SK-N-SH (cell line): ENCODE data around the gene PPCS. TPM values are rescaled to one million over a fixed set of nuclear protein-coding genes. Genes with fewer than 3 reads are reported as not detected.
A peak's percentile ranks its signal among the peaks of the same experiment; 100 is the strongest.

Source experiments
- CTCF ChIA-PET: fragments of 300-600, 350-600 bp; formaldehyde crosslinking; extraction: SDS; loops from one replicate; lab custom pipeline; 2021; lab: Yijun Ruan, JAX
- POLR2A ChIA-PET: fragments of 350-600 bp; sonication (Branson Sonifier 250); formaldehyde crosslinking; extraction: SDS; loops from one replicate; lab custom pipeline; 2020; ENCODE audit warnings: antibody characterized with exemption, inconsistent platforms; lab: Yijun Ruan, JAX
- DNase-seq: peaks from one replicate; pipeline ENCODE4 v3.0.0; 2012
- H2AFZ ChIP-seq: fragments of 200-600 bp; sonication (generic); 2 replicates; pipeline ENCODE4 v1.8.1; 2016; ENCODE audit warnings: antibody characterized with exemption, mild to moderate bottlenecking, low read depth
- H3F3A ChIP-seq: fragments of 200-600 bp; sonication (generic); replicated peaks from 2 replicates; pipeline ENCODE3; 2016; ENCODE audit warnings: antibody characterized with exemption, mild to moderate bottlenecking; ENCODE audit not compliant: insufficient read depth
- H3K27ac ChIP-seq, 2 experiments: fragments of 200-500 bp in 1 of 2; fragments of 200-600 bp in 1 of 2; sonication (Bioruptor generic) in 1 of 2; sonication (generic), shearing (Covaris generic) in 1 of 2; 2 replicates each; pipeline versions ENCODE4 v1.5.1 to v1.6.1; 2014 to 2016; ENCODE audit warnings: low read depth in 2 of 2, inconsistent platforms in 1 of 2, low read length in 1 of 2, mild to moderate bottlenecking in 1 of 2, mixed read lengths in 1 of 2
- H3K27me3 ChIP-seq: fragments of 200-600 bp; sonication (generic), shearing (Covaris generic); 2 replicates; pipeline ENCODE4 v1.6.1; 2016; ENCODE audit warnings: mixed run types; ENCODE audit not compliant: insufficient read depth
- H3K36me3 ChIP-seq, 2 experiments: fragments of 200-500 bp in 1 of 2; fragments of 200-600 bp in 1 of 2; sonication (Bioruptor generic) in 1 of 2; sonication (generic) in 1 of 2; replicated peaks in 1 of 2; 2 replicates each; pipeline versions ENCODE3 to v1.5.1; 2014 to 2016; ENCODE audit warnings: low read length in 1 of 2, mild to moderate bottlenecking in 1 of 2; ENCODE audit not compliant: insufficient read depth in 2 of 2, control insufficient read depth in 1 of 2
- H3K4me1 ChIP-seq, 2 experiments: fragments of 200-500 bp in 1 of 2; fragments of 200-600 bp in 1 of 2; sonication (Bioruptor generic) in 1 of 2; sonication (generic), shearing (Covaris generic) in 1 of 2; 2 replicates each; pipeline versions ENCODE4 v1.5.1 to v1.6.1; 2014 to 2016; ENCODE audit warnings: low read depth in 1 of 2, low read length in 1 of 2, mixed run types in 1 of 2; ENCODE audit not compliant: insufficient read depth in 2 of 2, control insufficient read depth in 1 of 2
- H3K4me2 ChIP-seq: fragments of 200-600 bp; sonication (generic), shearing (Covaris generic); 2 replicates; pipeline ENCODE4 v1.6.1; 2017; ENCODE audit warnings: mixed run types
- H3K4me3 ChIP-seq, 2 experiments: fragments of 200-500 bp in 1 of 2; fragments of 200-600 bp in 1 of 2; sonication (Bioruptor generic) in 1 of 2; sonication (generic), shearing (Covaris generic) in 1 of 2; 2 replicates each; pipeline versions ENCODE4 v1.5.1 to v1.8.1; 2014 to 2016; ENCODE audit warnings: low read depth in 2 of 2, inconsistent platforms in 1 of 2, low read length in 1 of 2, mild to moderate bottlenecking in 1 of 2, mixed read lengths in 1 of 2, moderate library complexity in 1 of 2
- H3K79me2 ChIP-seq: fragments of 200-600 bp; sonication (generic); 2 replicates; pipeline ENCODE4 v1.8.1; 2017; ENCODE audit warnings: mild to moderate bottlenecking; ENCODE audit not compliant: insufficient read depth
- H3K9ac ChIP-seq: fragments of 200-600 bp; sonication (generic); 2 replicates; pipeline ENCODE4 v1.6.1; 2017; ENCODE audit warnings: mixed run types
- H3K9me2 ChIP-seq: fragments of 200-600 bp; sonication (generic); 2 replicates; pipeline ENCODE4 v1.6.1; 2017; ENCODE audit warnings: mixed run types
- H3K9me3 ChIP-seq: fragments of 200-600 bp; sonication (generic); 2 replicates; pipeline ENCODE4 v1.6.1; 2017; ENCODE audit warnings: mixed run types, mild to moderate bottlenecking, moderate library complexity
- H4K20me1 ChIP-seq: fragments of 200-600 bp; sonication (generic); 2 replicates; pipeline ENCODE4 v1.6.1; 2017; ENCODE audit warnings: mild to moderate bottlenecking, mixed run types; ENCODE audit not compliant: insufficient read depth
- FOSL2 ChIP-seq: IDR thresholded peaks from 2 replicates; pipeline ENCODE4 v1.4.0; 2012; ENCODE audit warnings: low read depth, mild to moderate bottlenecking, moderate library complexity, borderline replicate concordance
- GABPA ChIP-seq: IDR thresholded peaks from 2 replicates; pipeline ENCODE4 v1.4.0; 2012; ENCODE audit warnings: low read depth, mild to moderate bottlenecking
- GATA2 ChIP-seq: sonication (generic); formaldehyde crosslinking; IDR thresholded peaks from 2 replicates; pipeline ENCODE4 v1.5.0; 2020; ENCODE audit warnings: mild to moderate bottlenecking, missing genetic modification reagents
- JUND ChIP-seq: IDR thresholded peaks from 2 replicates; pipeline ENCODE4 v1.4.0; 2012
- MEF2A ChIP-seq: IDR thresholded peaks from 2 replicates; pipeline ENCODE4 v1.4.0; 2012; ENCODE audit warnings: low read depth, borderline replicate concordance
- POLR2AphosphoS5 ChIP-seq: IDR thresholded peaks from 2 replicates; pipeline ENCODE4 v1.6.1; 2012; ENCODE audit warnings: low read depth, low read length
- RFX5 ChIP-seq: IDR thresholded peaks from 2 replicates; pipeline ENCODE4 v1.6.1; 2012; ENCODE audit warnings: mild to moderate bottlenecking, improper control_type of control experiment, low read length
- RXRA ChIP-seq: IDR thresholded peaks from 2 replicates; pipeline ENCODE4 v1.4.0; 2012; ENCODE audit warnings: low read depth, mild to moderate bottlenecking, borderline replicate concordance
- TAF1 ChIP-seq: IDR thresholded peaks from 2 replicates; pipeline ENCODE4 v1.6.1; 2012; ENCODE audit warnings: low read depth, mild to moderate bottlenecking, low read length, moderate library complexity, borderline replicate concordance
- TCF12 ChIP-seq: IDR thresholded peaks from 2 replicates; pipeline ENCODE4 v1.4.0; 2012
- YY1 ChIP-seq: IDR thresholded peaks from 2 replicates; pipeline ENCODE4 v1.4.0; 2012; ENCODE audit warnings: low read depth, mild to moderate bottlenecking
- WGBS: methylation state at CpG from one replicate; pipeline ENCODE4 v1.1.6; 2017; ENCODE audit warnings: low lambda C conversion rate; 5-methylcytosine and 5-hydroxymethylcytosine counted together
- polyA plus RNA-seq, 3 experiments: library from polyadenylated mRNA; depleted of rRNA; stranded (reverse); fragments of >200 nt; gene quantifications; 2 replicates each; pipeline ENCODE4 v1.2.3, GENCODE V29; 2012
- TF ChIP-seq, protein P1 (sequence below): IDR thresholded peaks from 2 replicates; pipeline ENCODE4 v1.6.1; 2012; ENCODE audit warnings: mild to moderate bottlenecking, low read depth, low read length, moderate library complexity
- TF ChIP-seq, protein P2 (sequence below): IDR thresholded peaks from 2 replicates; pipeline ENCODE4; 2012

The PPCS gene
- polyA plus RNA-seq, 1 of the 3 experiments (the other 2 are of a cell fraction): 40.0 TPM

DNA sequence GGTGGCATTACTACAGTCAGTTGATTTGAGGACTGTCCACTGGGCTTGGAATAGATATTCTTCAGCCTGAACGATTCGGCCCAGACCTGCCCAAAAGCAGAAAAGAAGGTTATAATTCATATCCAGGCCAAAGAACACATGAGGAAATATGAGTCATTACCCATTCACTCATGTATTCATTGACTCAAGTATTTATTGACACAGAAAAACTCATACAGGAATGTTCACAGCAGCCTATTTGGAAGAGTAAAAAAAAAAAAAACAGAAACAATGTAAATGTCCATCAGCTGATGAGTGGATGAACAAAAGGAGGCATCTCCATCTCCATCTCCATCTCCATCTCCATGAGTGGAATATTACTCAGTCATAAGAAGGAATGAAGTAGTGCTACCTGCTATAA lies 16.4 kb upstream of the PPCS start:
- CTCF ChIA-PET: no interaction called here
- H3K27ac ChIP-seq: no peak overlapping the region
- no peak for DNase-seq

GRCh38 chr1:42442662-42443061 lies 13.7 kb upstream of the PPCS start:
- POLR2A ChIA-PET: no interaction called here
- Histone ChIP-seq H3K79me2 (no peaks in the 10 kb centered on the region), H3K9me3 (no peaks in the 10 kb centered on the region), H3K36me3 (no peaks in the 10 kb centered on the region), H3K4me1 (no peaks in the 10 kb centered on the region), H3K9me2 (no peaks in the 10 kb centered on the region), H3K4me3 (no peak overlapping the region), H3K9ac (no peak overlapping the region), H3K27me3 (no peaks in the 10 kb centered on the region), H3F3A (peaks cover 9% of the 10 kb centered on the region), H3K4me2 (no peak overlapping the region), H4K20me1 (no peaks in the 10 kb centered on the region), H2AFZ (no peak overlapping the region), H3K27ac (no peak overlapping the region)
- TF ChIP-seq RXRA: no peak
- TF ChIP-seq GABPA: no peak
- TF ChIP-seq YY1: no peak
- TF ChIP-seq, protein P1, sequence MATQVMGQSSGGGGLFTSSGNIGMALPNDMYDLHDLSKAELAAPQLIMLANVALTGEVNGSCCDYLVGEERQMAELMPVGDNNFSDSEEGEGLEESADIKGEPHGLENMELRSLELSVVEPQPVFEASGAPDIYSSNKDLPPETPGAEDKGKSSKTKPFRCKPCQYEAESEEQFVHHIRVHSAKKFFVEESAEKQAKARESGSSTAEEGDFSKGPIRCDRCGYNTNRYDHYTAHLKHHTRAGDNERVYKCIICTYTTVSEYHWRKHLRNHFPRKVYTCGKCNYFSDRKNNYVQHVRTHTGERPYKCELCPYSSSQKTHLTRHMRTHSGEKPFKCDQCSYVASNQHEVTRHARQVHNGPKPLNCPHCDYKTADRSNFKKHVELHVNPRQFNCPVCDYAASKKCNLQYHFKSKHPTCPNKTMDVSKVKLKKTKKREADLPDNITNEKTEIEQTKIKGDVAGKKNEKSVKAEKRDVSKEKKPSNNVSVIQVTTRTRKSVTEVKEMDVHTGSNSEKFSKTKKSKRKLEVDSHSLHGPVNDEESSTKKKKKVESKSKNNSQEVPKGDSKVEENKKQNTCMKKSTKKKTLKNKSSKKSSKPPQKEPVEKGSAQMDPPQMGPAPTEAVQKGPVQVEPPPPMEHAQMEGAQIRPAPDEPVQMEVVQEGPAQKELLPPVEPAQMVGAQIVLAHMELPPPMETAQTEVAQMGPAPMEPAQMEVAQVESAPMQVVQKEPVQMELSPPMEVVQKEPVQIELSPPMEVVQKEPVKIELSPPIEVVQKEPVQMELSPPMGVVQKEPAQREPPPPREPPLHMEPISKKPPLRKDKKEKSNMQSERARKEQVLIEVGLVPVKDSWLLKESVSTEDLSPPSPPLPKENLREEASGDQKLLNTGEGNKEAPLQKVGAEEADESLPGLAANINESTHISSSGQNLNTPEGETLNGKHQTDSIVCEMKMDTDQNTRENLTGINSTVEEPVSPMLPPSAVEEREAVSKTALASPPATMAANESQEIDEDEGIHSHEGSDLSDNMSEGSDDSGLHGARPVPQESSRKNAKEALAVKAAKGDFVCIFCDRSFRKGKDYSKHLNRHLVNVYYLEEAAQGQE: no peak
- TF ChIP-seq TAF1: no peak
- no peak for TF ChIP-seq TCF12
- TF ChIP-seq JUND: no peak
- no peak for TF ChIP-seq RFX5
- WGBS: 17% methylated on average over 2 of the region's 2 CpGs
- CTCF ChIA-PET: no interaction called here
- no peak for DNase-seq

More for the DNA sequence above, 16.4 kb upstream of the PPCS start:
- Histone ChIP-seq H3K36me3 (no peaks in the 10 kb centered on the region), H3K9me3 (no peaks in the 10 kb centered on the region), H3K4me1 (no peaks in the 10 kb centered on the region)
- 59% methylated on average over 2 of the region's 2 CpGs for WGBS
- TF ChIP-seq FOSL2 (peak; percentile 60; the same call in 1 of the 2 replicates), GATA2 (CRISPR knock-in tag) (no peak), MEF2A (no peak), POLR2AphosphoS5 (no peak), JUND (peak; percentile 34; the same call in 1 of the 2 replicates)
- TF ChIP-seq, protein P2, sequence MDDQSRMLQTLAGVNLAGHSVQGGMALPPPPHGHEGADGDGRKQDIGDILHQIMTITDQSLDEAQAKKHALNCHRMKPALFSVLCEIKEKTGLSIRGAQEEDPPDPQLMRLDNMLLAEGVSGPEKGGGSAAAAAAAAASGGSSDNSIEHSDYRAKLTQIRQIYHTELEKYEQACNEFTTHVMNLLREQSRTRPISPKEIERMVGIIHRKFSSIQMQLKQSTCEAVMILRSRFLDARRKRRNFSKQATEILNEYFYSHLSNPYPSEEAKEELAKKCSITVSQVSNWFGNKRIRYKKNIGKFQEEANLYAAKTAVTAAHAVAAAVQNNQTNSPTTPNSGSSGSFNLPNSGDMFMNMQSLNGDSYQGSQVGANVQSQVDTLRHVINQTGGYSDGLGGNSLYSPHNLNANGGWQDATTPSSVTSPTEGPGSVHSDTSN: peak; percentile 17; the same call in 1 of the 2 replicates
- TF ChIP-seq, all 33 proteins: peak for 3
- H3K27me3 ChIP-seq: no peaks in the 10 kb centered on the region
- no peak overlapping the region for H3K4me2 ChIP-seq
- H3K4me3 ChIP-seq: no peak overlapping the region
- H3F3A ChIP-seq: peaks cover 9% of the 10 kb centered on the region
- H3K79me2 ChIP-seq: no peaks in the 10 kb centered on the region
- H2AFZ ChIP-seq: no peak overlapping the region
- H4K20me1 ChIP-seq: no peaks in the 10 kb centered on the region
- no peaks in the 10 kb centered on the region for H3K9me2 ChIP-seq
- no peak overlapping the region for H3K9ac ChIP-seq
- POLR2A ChIA-PET: no interaction called here
